OCI-LY7 (cell line): Measurements from ENCODE around the gene CNOT4. TPM values are rescaled to one million over a fixed set of nuclear protein-coding genes. Genes with fewer than 3 reads are reported as not detected.

Experiments
- BruUV-seq: library from RNA; stranded (reverse); fragments of 400-500 nt; replicated peaks from 2 replicates; lab custom pipeline; 2021; lab: Mats Ljungman, UMichigan
- CTCF ChIA-PET: fragments of 300-600 bp; sonication (Branson Sonifier 250); formaldehyde crosslinking; loops from one replicate; lab custom pipeline; 2022; ENCODE audit warnings: antibody characterized with exemption; ENCODE audit not compliant: unreplicated experiment; lab: Charles Lee
- POLR2A ChIA-PET: fragments of 300-600 bp; sonication (Branson Sonifier 250); formaldehyde crosslinking; loops from one replicate; lab custom pipeline; 2022; ENCODE audit warnings: antibody characterized with exemption; lab: Charles Lee
- DNase-seq: peaks from one replicate; pipeline ENCODE4 v3.0.0-alpha.2; 2015; ENCODE audit warnings: low spot score
- H2AFZ ChIP-seq: fragments of 200-600 bp; sonication (generic), shearing (Covaris generic); 2 replicates; pipeline ENCODE4 v1.6.1; 2014; ENCODE audit warnings: mild to moderate bottlenecking, antibody characterized with exemption, low read length, moderate library complexity
- H3K27ac ChIP-seq: fragments of 200-600 bp; sonication (generic); 2 replicates; pipeline ENCODE4 v1.5.1; 2014; ENCODE audit warnings: mixed run types, low read depth, mild to moderate bottlenecking, moderate library complexity, low read length, inconsistent platforms; ENCODE audit not compliant: poor library complexity, severe bottlenecking
- H3K36me3 ChIP-seq: fragments of 200-600 bp; sonication (generic); 2 replicates; pipeline ENCODE4 v1.6.1; 2014; ENCODE audit warnings: mild to moderate bottlenecking, antibody characterized with exemption, low read length, moderate library complexity, mixed read lengths; ENCODE audit not compliant: insufficient read depth
- H3K4me1 ChIP-seq: fragments of 200-600 bp; sonication (generic); 2 replicates; pipeline ENCODE4 v1.5.1; 2014; ENCODE audit warnings: mild to moderate bottlenecking, low read length; ENCODE audit not compliant: insufficient read depth, poor library complexity, severe bottlenecking
- H3K4me2 ChIP-seq: fragments of 200-600 bp; sonication (generic); 2 replicates; pipeline ENCODE4 v1.6.1; 2014; ENCODE audit warnings: mild to moderate bottlenecking, low read length
- H3K4me3 ChIP-seq: fragments of 200-600 bp; sonication (generic); 2 replicates; pipeline ENCODE4 v1.5.1; 2014; ENCODE audit warnings: mild to moderate bottlenecking, low read depth, low read length; ENCODE audit not compliant: poor library complexity, severe bottlenecking
- H3K79me2 ChIP-seq: fragments of 200-600 bp; sonication (generic); 2 replicates; pipeline ENCODE4 v1.6.1; 2016; ENCODE audit warnings: low read depth, mild to moderate bottlenecking, low read length, moderate library complexity, mixed read lengths; ENCODE audit not compliant: insufficient read depth
- H3K9me2 ChIP-seq: fragments of 200-600 bp; sonication (generic); 2 replicates; pipeline ENCODE4 v1.6.1; 2016; ENCODE audit warnings: mild to moderate bottlenecking, low read length, mixed read lengths; ENCODE audit not compliant: insufficient read depth
- H3K9me3 ChIP-seq: fragments of 200-600 bp; sonication (generic); 2 replicates; pipeline ENCODE4 v1.6.1; 2014; ENCODE audit warnings: mild to moderate bottlenecking, mixed run types, low read length, mixed read lengths
- H4K20me1 ChIP-seq: fragments of 200-600 bp; sonication (generic); 2 replicates; pipeline ENCODE4 v1.6.1; 2014; ENCODE audit warnings: mild to moderate bottlenecking, antibody characterized with exemption, low read length, moderate library complexity, mixed read lengths; ENCODE audit not compliant: insufficient read depth
- CTCF ChIP-seq: fragments of 200-600 bp; sonication (generic); conservative IDR thresholded peaks from 2 replicates; pipeline ENCODE4 v1.5.1; 2014; ENCODE audit warnings: mild to moderate bottlenecking, antibody characterized with exemption, low read length, moderate library complexity, mixed read lengths
- EZH2phosphoT487 ChIP-seq: fragments of 200-600 bp; sonication (generic); IDR thresholded peaks from 2 replicates; pipeline ENCODE4 v1.6.1; 2018; ENCODE audit warnings: low read depth, borderline replicate concordance, mild to moderate bottlenecking, mixed run types, antibody characterized with exemption, low read length, moderate library complexity, mixed read lengths
- intact Hi-C: fragments of 100-400 bp; cut with micrococcal nuclease; formaldehyde crosslinking; loops from one replicate; pipeline ENCODE4 v1.10.0; 2022; ENCODE audit not compliant: unreplicated experiment
- total RNA-seq, 2 experiments: library from RNA; depleted of rRNA in 1 of 2; stranded (reverse); fragments of >200 nt in 1 of 2; shearing (Covaris generic) in 1 of 2; gene quantifications; 2 replicates each; pipeline ENCODE4 v1.2.3, GENCODE V29; 2014 to 2022

CNOT4 gene
- total RNA-seq, 2 experiments from 2014 or later, result 18.7 to 21.9 TPM

- peak; percentile 38 for DNase-seq
- Histone ChIP-seq H4K20me1 (peaks cover 23% of the 10 kb centered on the region), H3K27ac (peak overlapping the region; percentile 52), H3K9me3 (no peaks in the 10 kb centered on the region), H3K9me2 (no peaks in the 10 kb centered on the region), H3K79me2 (peaks cover 41% of the 10 kb centered on the region), H3K4me3 (peak overlapping the region; percentile 97), H3K36me3 (no peaks in the 10 kb centered on the region), H3K4me1 (peaks cover 28% of the 10 kb centered on the region), H3K4me2 (peak overlapping the region; percentile 97), H2AFZ (peak overlapping the region; percentile 100)
- no TSS peak for BruUV-seq
- ChIA-PET CTCF (no interaction called here), POLR2A (interaction anchor here (0.6 to 1.6 kb wide), 3 partner anchors 14 to 92 kb away, joined by 3 to 5 read pairs (median 3); no protein-coding TSS in a partner anchor)
- intact Hi-C loops, result loop anchor here (2.0 to 5.0 kb wide), 2 partner anchors 152 to 230 kb away; partner anchors contain the start of gene STMP1
- TF ChIP-seq EZH2phosphoT487, result no peak
- 0 out of 2 replicates have a peak, but pooled peaks have one; percentile 38 for TF ChIP-seq CTCF
Observed at GRCh38 chr7:135510592-135511183, 786 bp upstream of the CNOT4 start.

GRCh38 chr7:135509589-135509838 lies 388 bp downstream of the CNOT4 start:
- CTCF ChIA-PET, result no interaction called here
- H2AFZ ChIP-seq, result peak overlapping the region; percentile 26; the same call in 1 of the 2 replicates

More at GRCh38 chr7:135509589-135509838, 388 bp downstream of the CNOT4 start:
- POLR2A ChIA-PET, result interaction anchor here (0.6 to 0.9 kb wide), 4 partner anchors 16 to 145 kb away, joined by 3 to 4 read pairs (median 3); no protein-coding TSS in a partner anchor
- Histone ChIP-seq H3K4me3 (peak overlapping the region; percentile 97), H3K27ac (peak overlapping the region; percentile 71), H3K4me2 (peak overlapping the region; percentile 97), H3K36me3 (peaks cover 9% of the 10 kb centered on the region), H3K9me3 (no peaks in the 10 kb centered on the region), H4K20me1 (peaks cover 23% of the 10 kb centered on the region), H3K9me2 (no peaks in the 10 kb centered on the region), H3K79me2 (peaks cover 52% of the 10 kb centered on the region), H3K4me1 (peaks cover 28% of the 10 kb centered on the region)
- DNase-seq, result no peak
- no TSS peak for BruUV-seq
- intact Hi-C loops, result loop anchor here (5.0 kb wide), 1 partner anchor 468 kb away; the partner anchor contains the start of gene MTPN
- no peak for TF ChIP-seq CTCF
